Neural progenitor cell (in vitro differentiated cells): ENCODE results near the gene KCNJ10. TPM values are rescaled to one million over a fixed set of nuclear protein-coding genes. Genes with fewer than 3 reads are reported as not detected.

Source experiments
- DNase-seq: peaks from one replicate; pipeline ENCODE4 v3.0.0-alpha.2; 2016; ENCODE audit warnings: low spot score
- H2AFZ ChIP-seq: fragments of 200-600 bp; sonication (generic); replicated peaks from 2 replicates; pipeline ENCODE4 v1.6.1; 2016; ENCODE audit warnings: antibody characterized with exemption
- H3F3A ChIP-seq: fragments of 200-600 bp; sonication (generic); 2 replicates; pipeline ENCODE4 v1.6.1; 2016; ENCODE audit warnings: antibody characterized with exemption, low read depth
- H3K27ac ChIP-seq: fragments of 200-600 bp; sonication (generic); 2 replicates; pipeline ENCODE4 v1.5.1; 2016; ENCODE audit warnings: mild to moderate bottlenecking
- H3K27me3 ChIP-seq: fragments of 200-600 bp; sonication (generic); 2 replicates; pipeline ENCODE4 v1.6.1; 2016; ENCODE audit warnings: mild to moderate bottlenecking, moderate library complexity
- H3K36me3 ChIP-seq: fragments of 200-600 bp; sonication (generic); 2 replicates; pipeline ENCODE4 v1.5.1; 2016
- H3K4me1 ChIP-seq: fragments of 200-600 bp; sonication (generic); 2 replicates; pipeline ENCODE4 v1.6.1; 2016; ENCODE audit warnings: mixed run types
- H3K4me2 ChIP-seq: fragments of 200-600 bp; sonication (generic); 2 replicates; pipeline ENCODE4 v1.6.1; 2016
- H3K4me3 ChIP-seq: fragments of 200-600 bp; sonication (generic); 2 replicates; pipeline ENCODE4 v1.5.1; 2016
- H3K79me2 ChIP-seq: fragments of 200-600 bp; sonication (generic); 2 replicates; pipeline ENCODE4 v1.6.1; 2016; ENCODE audit warnings: low read depth
- H3K9ac ChIP-seq: fragments of 200-600 bp; sonication (generic); 2 replicates; pipeline ENCODE4 v1.6.1; 2016
- H3K9me3 ChIP-seq: fragments of 200-600 bp; sonication (generic); 2 replicates; pipeline ENCODE4 v1.5.1; 2016; ENCODE audit warnings: low read depth
- H4K20me1 ChIP-seq: fragments of 200-600 bp; sonication (generic); 2 replicates; pipeline ENCODE4 v1.6.1; 2016; ENCODE audit warnings: low read depth
- H3K27ac Mint-ChIP-seq: 3 replicates; pipeline ENCODE4 v1.8.0; 2021; ENCODE audit warnings: mixed read lengths
- H3K27me3 Mint-ChIP-seq: 2 replicates; pipeline ENCODE4 v1.8.0; 2022; ENCODE audit warnings: low read depth, mild to moderate bottlenecking, inconsistent platforms, moderate library complexity, mixed read lengths; ENCODE audit not compliant: insufficient read depth
- H3K36me3 Mint-ChIP-seq: 3 replicates; pipeline ENCODE4 v1.8.0; 2021; ENCODE audit warnings: mixed read lengths
- H3K4me1 Mint-ChIP-seq: 3 replicates; pipeline ENCODE4 v1.8.0; 2021; ENCODE audit warnings: mixed read lengths
- H3K4me3 Mint-ChIP-seq: 3 replicates; pipeline ENCODE4 v1.8.0; 2021; ENCODE audit warnings: mild to moderate bottlenecking, moderate library complexity, mixed read lengths
- H3K9me3 Mint-ChIP-seq: 3 replicates; pipeline ENCODE4 v1.8.0; 2020; ENCODE audit warnings: mixed read lengths
- EZH2 ChIP-seq: fragments of 200-600 bp; sonication (generic); IDR thresholded peaks from 2 replicates; pipeline ENCODE4 v1.6.1; 2017; ENCODE audit warnings: antibody characterized with exemption, mild to moderate bottlenecking, moderate library complexity
- EZH2phosphoT487 ChIP-seq: fragments of 200-600 bp; sonication (generic); IDR thresholded peaks from 2 replicates; pipeline ENCODE4 v1.6.1; 2017; ENCODE audit warnings: antibody characterized with exemption
- total RNA-seq: library from RNA; depleted of rRNA; stranded (reverse); fragments of >200 nt; gene quantifications from 2 replicates; pipeline ENCODE4 v1.2.3, GENCODE V29; 2015; ENCODE audit warnings: low replicate concordance
- TF ChIP-seq, protein P1 (sequence below): fragments of 200-600 bp; sonication (generic); IDR thresholded peaks from 2 replicates; pipeline ENCODE4 v1.5.1; 2017; ENCODE audit warnings: antibody characterized with exemption, mild to moderate bottlenecking

KCNJ10 gene
- total RNA-seq, 1 donor from 2014 or later, result not detected

DNA sequence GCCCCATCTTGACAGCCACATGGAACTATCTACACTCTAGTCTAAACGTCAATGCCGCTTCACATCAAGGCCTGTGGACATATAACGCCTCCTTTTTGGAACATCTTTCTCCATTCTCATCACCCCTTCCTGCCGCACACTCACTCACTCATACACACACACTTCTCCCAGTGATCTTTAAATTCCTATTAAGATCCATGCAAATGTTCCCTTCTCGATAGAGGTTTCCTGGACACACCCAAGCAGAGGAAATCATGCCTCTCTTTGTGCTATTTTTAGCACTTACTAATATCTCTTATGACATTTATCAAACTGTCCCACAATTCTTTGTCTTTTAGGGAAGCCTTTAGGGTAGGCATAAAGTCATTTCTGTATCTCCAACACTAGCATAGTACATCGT, 87.7 kb downstream of the KCNJ10 start:
- no peaks in the 10 kb centered on the region for H4K20me1 ChIP-seq
- peaks cover 6% of the 10 kb centered on the region for H3K27me3 ChIP-seq
- Mint-ChIP-seq H3K27me3 (peaks cover 2% of the 10 kb centered on the region), H3K27ac (no peak overlapping the region), H3K4me3 (no peak overlapping the region), H3K9me3 (peaks cover 2% of the 10 kb centered on the region), H3K36me3 (no peaks in the 10 kb centered on the region), H3K4me1 (peaks cover 4% of the 10 kb centered on the region)
- no peaks in the 10 kb centered on the region for H3K9me3 ChIP-seq
- H3K27ac ChIP-seq, result no peak overlapping the region
- TF ChIP-seq EZH2 (no peak), EZH2phosphoT487 (no peak)
- TF ChIP-seq, protein P1, sequence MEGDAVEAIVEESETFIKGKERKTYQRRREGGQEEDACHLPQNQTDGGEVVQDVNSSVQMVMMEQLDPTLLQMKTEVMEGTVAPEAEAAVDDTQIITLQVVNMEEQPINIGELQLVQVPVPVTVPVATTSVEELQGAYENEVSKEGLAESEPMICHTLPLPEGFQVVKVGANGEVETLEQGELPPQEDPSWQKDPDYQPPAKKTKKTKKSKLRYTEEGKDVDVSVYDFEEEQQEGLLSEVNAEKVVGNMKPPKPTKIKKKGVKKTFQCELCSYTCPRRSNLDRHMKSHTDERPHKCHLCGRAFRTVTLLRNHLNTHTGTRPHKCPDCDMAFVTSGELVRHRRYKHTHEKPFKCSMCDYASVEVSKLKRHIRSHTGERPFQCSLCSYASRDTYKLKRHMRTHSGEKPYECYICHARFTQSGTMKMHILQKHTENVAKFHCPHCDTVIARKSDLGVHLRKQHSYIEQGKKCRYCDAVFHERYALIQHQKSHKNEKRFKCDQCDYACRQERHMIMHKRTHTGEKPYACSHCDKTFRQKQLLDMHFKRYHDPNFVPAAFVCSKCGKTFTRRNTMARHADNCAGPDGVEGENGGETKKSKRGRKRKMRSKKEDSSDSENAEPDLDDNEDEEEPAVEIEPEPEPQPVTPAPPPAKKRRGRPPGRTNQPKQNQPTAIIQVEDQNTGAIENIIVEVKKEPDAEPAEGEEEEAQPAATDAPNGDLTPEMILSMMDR, result no peak
- no peak overlapping the region for H2AFZ ChIP-seq
- no peaks in the 10 kb centered on the region for H3F3A ChIP-seq
- H3K4me2 ChIP-seq, result no peak overlapping the region
- DNase-seq, result no peak
- H3K4me3 ChIP-seq, result no peak overlapping the region
- no peak overlapping the region for H3K9ac ChIP-seq
- no peaks in the 10 kb centered on the region for H3K36me3 ChIP-seq
- no peaks in the 10 kb centered on the region for H3K79me2 ChIP-seq
- no peaks in the 10 kb centered on the region for H3K4me1 ChIP-seq

GRCh38 chr1:159981351-159982055, 88.5 kb downstream of the KCNJ10 start:
- no peak overlapping the region for H3K9ac ChIP-seq

DNA sequence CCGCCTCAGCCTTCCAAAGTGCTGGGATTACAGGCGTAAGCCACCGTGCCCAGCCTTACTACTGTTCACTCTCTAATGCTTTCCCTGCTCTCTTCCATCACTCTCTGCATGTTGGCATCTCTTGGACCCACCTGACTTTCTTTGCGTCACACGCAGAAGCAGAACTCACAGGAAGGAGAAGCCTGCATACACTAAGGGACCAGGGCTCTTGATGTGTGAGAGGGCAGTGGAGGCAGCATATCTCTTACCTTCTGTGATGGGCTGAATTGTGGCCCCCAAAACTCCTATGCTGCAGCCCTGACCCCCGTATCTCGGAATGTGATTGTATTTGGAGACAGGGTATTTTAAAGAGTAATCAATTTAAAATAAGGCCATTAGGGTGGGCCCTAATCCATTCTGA, 89.2 kb downstream of the KCNJ10 start:
- H3K27ac ChIP-seq, result no peak overlapping the region
- no peak overlapping the region for H2AFZ ChIP-seq
- H3K4me3 ChIP-seq, result no peak overlapping the region
- no peak overlapping the region for H3K27ac Mint-ChIP-seq
- DNase-seq, result no peak
- H4K20me1 ChIP-seq, result no peaks in the 10 kb centered on the region
- H3K4me2 ChIP-seq, result no peak overlapping the region
- H3K79me2 ChIP-seq, result no peaks in the 10 kb centered on the region
- H3K9ac ChIP-seq, result no peak overlapping the region
- TF ChIP-seq EZH2 (no peak), EZH2phosphoT487 (no peak)
- TF ChIP-seq, protein P1, result no peak
- peaks cover 2% of the 10 kb centered on the region for H3K9me3 Mint-ChIP-seq
- H3F3A ChIP-seq, result no peaks in the 10 kb centered on the region
- H3K27me3 ChIP-seq, result peaks cover 6% of the 10 kb centered on the region
- no peak overlapping the region for H3K4me3 Mint-ChIP-seq
- H3K4me1 ChIP-seq, result no peaks in the 10 kb centered on the region
- H3K9me3 ChIP-seq, result no peaks in the 10 kb centered on the region
- no peaks in the 10 kb centered on the region for H3K36me3 ChIP-seq
- peaks cover 4% of the 10 kb centered on the region for H3K4me1 Mint-ChIP-seq
- no peaks in the 10 kb centered on the region for H3K36me3 Mint-ChIP-seq
- H3K27me3 Mint-ChIP-seq, result peaks cover 2% of the 10 kb centered on the region

More at GRCh38 chr1:159981351-159982055, 88.5 kb downstream of the KCNJ10 start:
- no peaks in the 10 kb centered on the region for H3K36me3 ChIP-seq
- H3K4me1 ChIP-seq, result no peaks in the 10 kb centered on the region
- Mint-ChIP-seq H3K4me3 (no peak overlapping the region), H3K36me3 (no peaks in the 10 kb centered on the region), H3K27ac (no peak overlapping the region), H3K9me3 (peaks cover 2% of the 10 kb centered on the region), H3K4me1 (peaks cover 4% of the 10 kb centered on the region), H3K27me3 (peaks cover 2% of the 10 kb centered on the region)
- no peaks in the 10 kb centered on the region for H3K79me2 ChIP-seq
- TF ChIP-seq EZH2phosphoT487 (no peak), EZH2 (no peak)
- TF ChIP-seq, protein P1, result no peak
- no peak overlapping the region for H2AFZ ChIP-seq
- no peak overlapping the region for H3K4me3 ChIP-seq
- H3F3A ChIP-seq, result no peaks in the 10 kb centered on the region
- H3K27me3 ChIP-seq, result peaks cover 6% of the 10 kb centered on the region
- no peak overlapping the region for H3K4me2 ChIP-seq
- H3K9me3 ChIP-seq, result no peaks in the 10 kb centered on the region
- no peak for DNase-seq
- no peaks in the 10 kb centered on the region for H4K20me1 ChIP-seq
- no peak overlapping the region for H3K27ac ChIP-seq
